Neural progenitor cell (in vitro differentiated cells): ENCODE measurements around the gene CBLN2.

Source experiments
- EZH2 ChIP-seq: fragments of 200-600 bp; sonication (generic); IDR thresholded peaks from 2 replicates; pipeline ENCODE4 v1.6.1; 2017; ENCODE audit warnings: antibody characterized with exemption, mild to moderate bottlenecking, moderate library complexity
- TF ChIP-seq, protein P1 (sequence below): fragments of 200-600 bp; sonication (generic); IDR thresholded peaks from 2 replicates; pipeline ENCODE4 v1.5.1; 2017; ENCODE audit warnings: antibody characterized with exemption, mild to moderate bottlenecking

GRCh38 chr18:72581976-72582375 is 37.8 kb upstream of the CBLN2 start:
- TF ChIP-seq, protein P1, sequence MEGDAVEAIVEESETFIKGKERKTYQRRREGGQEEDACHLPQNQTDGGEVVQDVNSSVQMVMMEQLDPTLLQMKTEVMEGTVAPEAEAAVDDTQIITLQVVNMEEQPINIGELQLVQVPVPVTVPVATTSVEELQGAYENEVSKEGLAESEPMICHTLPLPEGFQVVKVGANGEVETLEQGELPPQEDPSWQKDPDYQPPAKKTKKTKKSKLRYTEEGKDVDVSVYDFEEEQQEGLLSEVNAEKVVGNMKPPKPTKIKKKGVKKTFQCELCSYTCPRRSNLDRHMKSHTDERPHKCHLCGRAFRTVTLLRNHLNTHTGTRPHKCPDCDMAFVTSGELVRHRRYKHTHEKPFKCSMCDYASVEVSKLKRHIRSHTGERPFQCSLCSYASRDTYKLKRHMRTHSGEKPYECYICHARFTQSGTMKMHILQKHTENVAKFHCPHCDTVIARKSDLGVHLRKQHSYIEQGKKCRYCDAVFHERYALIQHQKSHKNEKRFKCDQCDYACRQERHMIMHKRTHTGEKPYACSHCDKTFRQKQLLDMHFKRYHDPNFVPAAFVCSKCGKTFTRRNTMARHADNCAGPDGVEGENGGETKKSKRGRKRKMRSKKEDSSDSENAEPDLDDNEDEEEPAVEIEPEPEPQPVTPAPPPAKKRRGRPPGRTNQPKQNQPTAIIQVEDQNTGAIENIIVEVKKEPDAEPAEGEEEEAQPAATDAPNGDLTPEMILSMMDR, result no peak
- no peak for TF ChIP-seq EZH2
